Left ventricle myocardium inferior (tissue), 1 donor: Measurements from ENCODE around the gene INCA1. TPM values are rescaled to one million over a fixed set of nuclear protein-coding genes. Genes with fewer than 3 reads are reported as not detected.
A peak's percentile ranks its signal among the peaks of the same experiment; 100 is the strongest.

Source experiments
- DNase-seq: peaks from one replicate; pipeline ENCODE4 v3.0.0-alpha.2; 2020
- H3K27ac ChIP-seq: fragments of 200-600 bp; replicated peaks from 2 replicates; pipeline ENCODE4 v1.8.0; 2021
- H3K27me3 ChIP-seq: fragments of 200-600 bp; 2 replicates; pipeline ENCODE4 v1.8.0; 2021; ENCODE audit warnings: low read depth
- H3K36me3 ChIP-seq: fragments of 200-600 bp; 2 replicates; pipeline ENCODE4 v1.8.0; 2021
- H3K4me1 ChIP-seq: fragments of 200-600 bp; 2 replicates; pipeline ENCODE4 v1.8.0; 2021
- H3K4me3 ChIP-seq: fragments of 200-600 bp; 2 replicates; pipeline ENCODE4 v1.8.0; 2021; ENCODE audit warnings: mild to moderate bottlenecking, moderate library complexity
- H3K9me3 ChIP-seq: fragments of 200-600 bp; replicated peaks from 2 replicates; pipeline ENCODE4 v1.8.0; 2021
- intact Hi-C: fragments of 100-400 bp; cut with micrococcal nuclease; formaldehyde crosslinking; loops from one replicate; pipeline ENCODE4 v1.11.0; 2022
- total RNA-seq: library from RNA; stranded (reverse); fragmentation: NEBNext Ultra II Directional; extraction: Animal tissue kit (Norgen Biotek cat#: 25700); gene quantifications from one replicate; pipeline ENCODE4 v1.2.1, GENCODE V29; 2021
- TF ChIP-seq, protein P1 (sequence below): fragments of 200-600 bp; IDR thresholded peaks from 2 replicates; pipeline ENCODE4 v1.8.0; 2021; ENCODE audit warnings: antibody characterized with exemption, mild to moderate bottlenecking, borderline replicate concordance
- donor health status: DM: no; HTN: yes; CAD: no; lungs with severe emphysema.

The INCA1 gene
- total RNA-seq, 1 donor from 2014 or later, result 3.1 TPM

DNA sequence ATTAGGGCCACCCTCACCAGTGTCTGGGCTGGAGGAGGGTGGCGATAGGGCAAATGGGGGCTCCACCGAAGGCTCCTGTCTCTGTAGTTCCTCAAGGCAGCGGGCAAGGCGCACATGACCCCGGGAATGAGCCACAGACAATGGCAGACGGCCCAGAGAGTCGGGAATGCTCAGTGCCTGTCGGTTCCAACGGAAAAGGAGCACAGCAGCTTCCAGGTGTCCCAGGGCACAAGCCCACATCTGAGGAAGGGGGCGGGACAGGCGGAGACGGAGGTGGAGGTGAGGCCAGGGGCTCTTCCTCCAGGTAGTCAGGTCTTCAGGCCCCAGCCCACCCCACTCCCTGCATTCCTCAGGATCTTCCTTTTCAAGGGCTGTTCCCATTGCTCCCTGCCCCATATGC, 24.6 kb downstream of the INCA1 start:
- peaks cover 51% of the 10 kb centered on the region for H3K36me3 ChIP-seq
- no peaks in the 10 kb centered on the region for H3K9me3 ChIP-seq
- peak overlapping the region; percentile 80 for H3K27ac ChIP-seq
- no peaks in the 10 kb centered on the region for H3K27me3 ChIP-seq
- intact Hi-C loops, result no loop called here
- DNase-seq, result no peak
- TF ChIP-seq, protein P1, sequence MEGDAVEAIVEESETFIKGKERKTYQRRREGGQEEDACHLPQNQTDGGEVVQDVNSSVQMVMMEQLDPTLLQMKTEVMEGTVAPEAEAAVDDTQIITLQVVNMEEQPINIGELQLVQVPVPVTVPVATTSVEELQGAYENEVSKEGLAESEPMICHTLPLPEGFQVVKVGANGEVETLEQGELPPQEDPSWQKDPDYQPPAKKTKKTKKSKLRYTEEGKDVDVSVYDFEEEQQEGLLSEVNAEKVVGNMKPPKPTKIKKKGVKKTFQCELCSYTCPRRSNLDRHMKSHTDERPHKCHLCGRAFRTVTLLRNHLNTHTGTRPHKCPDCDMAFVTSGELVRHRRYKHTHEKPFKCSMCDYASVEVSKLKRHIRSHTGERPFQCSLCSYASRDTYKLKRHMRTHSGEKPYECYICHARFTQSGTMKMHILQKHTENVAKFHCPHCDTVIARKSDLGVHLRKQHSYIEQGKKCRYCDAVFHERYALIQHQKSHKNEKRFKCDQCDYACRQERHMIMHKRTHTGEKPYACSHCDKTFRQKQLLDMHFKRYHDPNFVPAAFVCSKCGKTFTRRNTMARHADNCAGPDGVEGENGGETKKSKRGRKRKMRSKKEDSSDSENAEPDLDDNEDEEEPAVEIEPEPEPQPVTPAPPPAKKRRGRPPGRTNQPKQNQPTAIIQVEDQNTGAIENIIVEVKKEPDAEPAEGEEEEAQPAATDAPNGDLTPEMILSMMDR, result no peak
- peaks cover 67% of the 10 kb centered on the region for H3K4me1 ChIP-seq
- H3K4me3 ChIP-seq, result no peak overlapping the region

DNA sequence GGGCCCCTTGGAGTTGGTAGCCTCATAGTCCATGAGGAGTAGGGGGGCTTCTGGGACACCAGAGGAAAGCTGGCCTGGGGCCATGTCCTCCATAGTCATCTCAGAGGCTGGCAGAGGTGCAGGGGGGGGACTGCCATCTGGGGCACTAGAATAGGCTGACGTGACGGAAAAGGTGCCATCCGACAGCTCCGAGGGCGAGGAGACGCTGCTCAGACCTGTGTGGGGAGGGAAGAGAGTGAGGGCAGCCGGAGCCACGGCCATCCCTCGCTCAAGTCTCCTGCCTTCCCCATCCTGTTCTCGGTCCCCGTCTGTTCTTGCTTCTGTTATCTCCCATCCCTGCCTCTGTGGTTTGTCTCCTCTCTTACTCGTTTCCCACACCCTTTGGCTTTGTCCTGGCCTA, 25.0 kb downstream of the INCA1 start:
- peaks cover 67% of the 10 kb centered on the region for H3K4me1 ChIP-seq
- H3K4me3 ChIP-seq, result no peak overlapping the region
- no peak for DNase-seq
- TF ChIP-seq, protein P1, result no peak
- intact Hi-C loops, result no loop called here
- H3K27ac ChIP-seq, result peak overlapping the region; percentile 80
- no peaks in the 10 kb centered on the region for H3K9me3 ChIP-seq
- no peaks in the 10 kb centered on the region for H3K27me3 ChIP-seq
- peaks cover 47% of the 10 kb centered on the region for H3K36me3 ChIP-seq

DNA sequence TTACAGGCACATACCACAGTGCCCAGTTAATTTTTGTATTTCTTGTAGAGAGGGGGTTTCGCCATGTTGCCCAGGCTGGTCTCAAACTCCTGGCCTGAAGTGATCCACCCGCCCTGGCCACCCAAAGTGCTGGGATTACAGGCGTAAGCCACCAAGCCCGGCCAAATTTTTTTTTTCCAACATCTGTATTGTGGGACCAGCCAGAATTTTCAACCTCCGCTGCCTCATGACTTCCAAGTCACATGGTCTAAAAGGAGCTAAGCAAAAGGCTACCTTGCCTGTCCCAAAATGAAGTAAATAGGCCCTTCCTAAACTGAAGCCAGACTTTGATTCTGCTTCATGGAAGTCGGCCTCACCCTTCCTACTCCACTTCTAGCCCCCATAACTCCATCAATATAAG, 25.5 kb downstream of the INCA1 start:
- peaks cover 42% of the 10 kb centered on the region for H3K36me3 ChIP-seq
- H3K27ac ChIP-seq, result peak overlapping the region; percentile 80
- TF ChIP-seq, protein P1, result no peak
- H3K27me3 ChIP-seq, result no peaks in the 10 kb centered on the region
- H3K4me3 ChIP-seq, result no peak overlapping the region
- no peak for DNase-seq
- no peaks in the 10 kb centered on the region for H3K9me3 ChIP-seq
- intact Hi-C loops, result no loop called here
- H3K4me1 ChIP-seq, result peaks cover 68% of the 10 kb centered on the region

DNA sequence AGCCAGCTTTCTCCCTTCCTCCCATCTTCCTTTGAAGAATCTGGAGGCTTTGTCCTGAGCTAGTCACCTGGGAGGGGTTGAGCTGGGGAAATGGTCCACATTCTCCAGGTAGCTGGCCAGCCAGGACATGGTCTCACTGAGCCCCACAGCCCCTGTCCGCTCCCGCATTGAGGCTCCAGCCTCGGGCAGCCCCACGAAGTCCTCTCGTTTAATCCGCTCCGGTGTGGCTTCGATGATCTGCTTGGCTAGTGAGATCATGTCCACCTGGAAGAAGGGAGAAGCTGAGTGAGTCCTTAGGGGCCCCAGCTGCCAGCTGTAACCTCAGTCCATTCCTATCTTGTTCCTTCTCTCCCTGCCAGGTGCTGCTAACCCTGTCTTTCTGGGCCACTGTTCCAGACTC, 27.0 kb downstream of the INCA1 start:
- intact Hi-C loops, result no loop called here
- no peak overlapping the region for H3K4me3 ChIP-seq
- TF ChIP-seq, protein P1, result no peak
- peaks cover 75% of the 10 kb centered on the region for H3K4me1 ChIP-seq
- peaks cover 30% of the 10 kb centered on the region for H3K36me3 ChIP-seq
- H3K9me3 ChIP-seq, result no peaks in the 10 kb centered on the region
- no peaks in the 10 kb centered on the region for H3K27me3 ChIP-seq
- DNase-seq, result no peak
- peak overlapping the region; percentile 98 for H3K27ac ChIP-seq

DNA sequence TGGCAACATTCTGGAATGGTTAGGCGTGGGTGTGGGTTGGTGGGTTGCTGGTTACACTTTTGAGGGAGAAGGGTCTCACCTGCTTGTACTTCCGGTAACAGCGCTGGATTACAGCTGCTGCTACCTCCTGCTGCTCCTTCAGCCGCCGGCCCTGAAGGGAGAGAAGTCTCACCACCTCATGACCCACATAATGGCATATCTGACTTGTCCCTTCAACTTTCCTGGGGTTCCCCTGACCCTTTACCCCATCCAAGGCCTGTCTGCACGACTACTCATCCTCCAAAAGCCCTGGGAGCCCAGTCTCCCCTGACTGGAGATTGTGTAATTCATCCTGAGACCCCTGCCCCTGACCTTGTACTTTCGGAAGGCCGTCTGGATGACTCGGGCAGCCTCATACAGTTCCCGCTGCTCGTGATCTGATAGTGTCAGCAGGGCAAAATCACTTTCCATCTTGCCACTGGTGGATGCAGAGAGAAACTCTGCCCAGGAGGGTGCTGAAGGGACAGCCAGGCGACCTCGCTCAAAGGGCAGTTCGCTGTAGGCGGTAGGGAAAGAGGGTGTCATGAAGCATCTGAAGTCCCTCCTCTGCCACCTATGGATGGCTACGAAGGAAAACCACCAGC, 27.7 kb downstream of the INCA1 start:
- intact Hi-C loops, result no loop called here
- Histone ChIP-seq H3K4me3 (peak overlapping the region; percentile 90), H3K9me3 (no peaks in the 10 kb centered on the region), H3K27me3 (no peaks in the 10 kb centered on the region), H3K27ac (peak overlapping the region; percentile 98), H3K4me1 (peaks cover 71% of the 10 kb centered on the region), H3K36me3 (peaks cover 32% of the 10 kb centered on the region)
- DNase-seq, result no peak
- TF ChIP-seq, protein P1, result no peak
